NCI-H226 (cell line): ENCODE results near the gene COL6A3.

ENCODE experiments used
- DNase-seq: peaks from one replicate; pipeline ENCODE4 v3.0.0-alpha.2; 2015

Gene COL6A3, protein sequence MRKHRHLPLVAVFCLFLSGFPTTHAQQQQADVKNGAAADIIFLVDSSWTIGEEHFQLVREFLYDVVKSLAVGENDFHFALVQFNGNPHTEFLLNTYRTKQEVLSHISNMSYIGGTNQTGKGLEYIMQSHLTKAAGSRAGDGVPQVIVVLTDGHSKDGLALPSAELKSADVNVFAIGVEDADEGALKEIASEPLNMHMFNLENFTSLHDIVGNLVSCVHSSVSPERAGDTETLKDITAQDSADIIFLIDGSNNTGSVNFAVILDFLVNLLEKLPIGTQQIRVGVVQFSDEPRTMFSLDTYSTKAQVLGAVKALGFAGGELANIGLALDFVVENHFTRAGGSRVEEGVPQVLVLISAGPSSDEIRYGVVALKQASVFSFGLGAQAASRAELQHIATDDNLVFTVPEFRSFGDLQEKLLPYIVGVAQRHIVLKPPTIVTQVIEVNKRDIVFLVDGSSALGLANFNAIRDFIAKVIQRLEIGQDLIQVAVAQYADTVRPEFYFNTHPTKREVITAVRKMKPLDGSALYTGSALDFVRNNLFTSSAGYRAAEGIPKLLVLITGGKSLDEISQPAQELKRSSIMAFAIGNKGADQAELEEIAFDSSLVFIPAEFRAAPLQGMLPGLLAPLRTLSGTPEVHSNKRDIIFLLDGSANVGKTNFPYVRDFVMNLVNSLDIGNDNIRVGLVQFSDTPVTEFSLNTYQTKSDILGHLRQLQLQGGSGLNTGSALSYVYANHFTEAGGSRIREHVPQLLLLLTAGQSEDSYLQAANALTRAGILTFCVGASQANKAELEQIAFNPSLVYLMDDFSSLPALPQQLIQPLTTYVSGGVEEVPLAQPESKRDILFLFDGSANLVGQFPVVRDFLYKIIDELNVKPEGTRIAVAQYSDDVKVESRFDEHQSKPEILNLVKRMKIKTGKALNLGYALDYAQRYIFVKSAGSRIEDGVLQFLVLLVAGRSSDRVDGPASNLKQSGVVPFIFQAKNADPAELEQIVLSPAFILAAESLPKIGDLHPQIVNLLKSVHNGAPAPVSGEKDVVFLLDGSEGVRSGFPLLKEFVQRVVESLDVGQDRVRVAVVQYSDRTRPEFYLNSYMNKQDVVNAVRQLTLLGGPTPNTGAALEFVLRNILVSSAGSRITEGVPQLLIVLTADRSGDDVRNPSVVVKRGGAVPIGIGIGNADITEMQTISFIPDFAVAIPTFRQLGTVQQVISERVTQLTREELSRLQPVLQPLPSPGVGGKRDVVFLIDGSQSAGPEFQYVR (N-terminal part only)

DNA sequence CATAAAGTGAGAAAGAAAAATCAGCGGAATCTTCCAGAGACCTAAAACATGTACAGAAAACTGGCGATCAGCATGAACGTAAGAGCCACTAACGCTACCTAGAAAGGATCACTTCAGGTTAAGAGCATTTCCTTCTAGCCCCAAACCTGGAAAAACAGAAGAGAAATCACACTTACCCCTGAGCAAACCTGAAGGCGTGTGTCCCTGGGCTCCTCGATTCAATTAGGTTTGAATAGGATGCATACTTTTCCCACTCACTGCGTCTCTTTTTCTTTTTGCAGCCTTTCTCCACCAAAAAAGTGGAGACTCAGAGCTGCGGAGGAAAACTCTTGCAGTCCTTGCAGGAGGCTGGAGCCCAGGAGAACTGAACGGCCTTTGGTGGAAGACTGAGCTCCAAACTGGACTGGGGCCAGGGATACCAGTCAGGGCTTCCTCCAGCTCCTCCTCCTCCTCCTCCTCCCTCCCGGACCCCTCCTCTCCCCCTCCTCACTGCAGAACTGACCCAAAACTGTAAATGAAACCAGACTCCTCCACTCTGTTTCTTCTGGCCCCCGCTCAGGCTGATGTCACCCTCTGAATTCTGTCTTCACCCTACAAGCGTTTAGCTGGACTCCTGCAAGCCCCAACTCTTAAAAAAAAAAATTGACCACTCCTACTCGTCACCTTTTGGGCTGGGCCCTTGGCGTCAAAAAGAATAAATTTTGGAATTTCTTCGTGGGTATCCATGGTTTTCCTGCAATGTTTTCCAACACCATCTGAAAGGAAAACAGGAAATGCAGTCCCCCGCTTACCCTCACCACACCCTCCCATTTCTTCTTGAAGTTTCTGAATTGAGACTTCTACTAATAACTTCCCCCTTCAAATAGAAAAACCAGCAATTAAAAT, at the start of gene COL6A3:
TSS of gene COL6A3 (minus strand) at position 388 of the 885 bp plus-strand sequence. CDS start 17,347 bp downstream, outside the sequence.
- no peak for DNase-seq

DNA sequence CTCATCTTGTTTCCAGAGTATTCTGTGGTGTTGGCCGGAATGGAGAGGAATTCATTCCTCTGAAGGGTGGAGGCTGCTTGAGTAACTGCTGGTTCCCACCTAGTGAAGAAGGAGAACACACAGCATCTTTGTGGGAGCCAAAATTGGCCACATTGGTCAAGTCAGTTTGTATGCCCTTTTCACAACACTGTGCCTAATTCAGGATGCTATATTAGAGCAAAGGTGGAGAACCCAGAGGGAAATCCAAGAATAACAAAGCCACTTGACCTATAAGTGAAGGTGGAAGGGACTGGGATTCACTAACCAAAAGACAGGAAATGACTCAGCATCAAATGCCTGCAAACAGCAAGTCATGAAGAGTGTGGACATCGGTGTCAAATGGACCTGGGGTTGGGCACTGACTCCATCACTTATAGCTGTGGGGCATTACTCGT, 45.8 kb upstream of the COL6A3 start:
- DNase-seq, result peak; percentile 60

DNA sequence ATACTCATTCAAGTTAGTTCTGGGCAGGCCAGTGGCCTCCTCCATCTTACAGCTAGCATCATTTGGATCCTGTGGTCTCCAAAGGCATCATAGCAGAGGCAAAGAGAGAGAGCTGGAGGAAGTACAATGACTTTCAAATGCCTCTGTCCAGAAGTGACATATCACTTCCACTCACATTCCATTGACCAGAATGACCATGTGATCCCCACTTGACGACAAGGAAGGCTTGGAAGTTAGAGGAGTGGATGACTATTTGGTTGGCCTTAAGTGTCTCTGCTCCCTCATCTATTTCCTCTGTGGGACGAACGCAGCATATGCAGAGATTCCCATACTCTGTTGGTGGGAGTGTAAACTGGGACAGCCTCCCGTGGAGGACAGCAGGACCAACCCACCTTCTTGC, 45.3 kb upstream of the COL6A3 start:
- no peak for DNase-seq

DNA sequence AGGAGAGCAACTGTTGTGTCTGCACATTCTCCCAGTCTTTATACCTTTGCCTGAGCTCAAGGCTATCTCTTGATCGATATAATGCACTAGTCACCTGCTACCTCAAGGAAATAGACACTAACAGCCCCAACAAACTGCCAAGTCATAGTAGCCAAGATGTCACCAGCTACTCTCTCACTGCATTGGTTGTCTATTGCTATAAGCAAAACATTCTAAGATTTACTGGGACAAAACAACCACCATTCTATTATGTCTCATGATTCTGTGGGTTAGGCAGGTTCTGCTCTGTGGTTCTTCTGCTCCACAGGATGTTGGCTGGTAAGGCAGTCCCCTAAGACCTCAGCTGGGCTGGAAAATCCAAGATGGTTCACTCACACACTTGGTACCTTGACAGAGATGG, 44.6 kb upstream of the COL6A3 start:
- no peak for DNase-seq

DNA sequence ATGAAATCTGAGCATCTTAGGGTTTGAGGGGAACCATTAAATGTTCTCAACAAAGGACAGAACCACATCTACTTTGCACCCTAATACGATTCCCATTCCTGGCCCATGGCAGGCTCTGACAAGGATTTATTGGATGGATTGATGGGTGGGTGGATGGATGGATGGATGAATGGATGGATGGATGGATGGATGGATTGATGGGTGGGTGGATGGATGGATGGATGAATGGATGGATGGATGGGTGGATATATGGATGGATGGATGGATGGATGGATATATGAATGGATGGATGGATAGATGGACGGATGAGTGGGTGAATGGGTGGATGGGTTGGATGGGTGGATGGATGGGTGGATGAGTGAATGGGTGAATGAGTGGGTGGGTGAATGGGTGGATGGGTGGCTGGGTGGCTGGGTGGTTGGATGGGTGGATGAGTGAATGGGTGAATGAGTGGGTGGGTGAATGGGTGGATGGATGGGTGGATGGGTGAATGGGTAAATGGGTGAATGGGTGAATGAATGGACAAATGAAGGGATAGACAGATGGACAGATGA, 43.5 kb upstream of the COL6A3 start:
- DNase-seq, result no peak

DNA sequence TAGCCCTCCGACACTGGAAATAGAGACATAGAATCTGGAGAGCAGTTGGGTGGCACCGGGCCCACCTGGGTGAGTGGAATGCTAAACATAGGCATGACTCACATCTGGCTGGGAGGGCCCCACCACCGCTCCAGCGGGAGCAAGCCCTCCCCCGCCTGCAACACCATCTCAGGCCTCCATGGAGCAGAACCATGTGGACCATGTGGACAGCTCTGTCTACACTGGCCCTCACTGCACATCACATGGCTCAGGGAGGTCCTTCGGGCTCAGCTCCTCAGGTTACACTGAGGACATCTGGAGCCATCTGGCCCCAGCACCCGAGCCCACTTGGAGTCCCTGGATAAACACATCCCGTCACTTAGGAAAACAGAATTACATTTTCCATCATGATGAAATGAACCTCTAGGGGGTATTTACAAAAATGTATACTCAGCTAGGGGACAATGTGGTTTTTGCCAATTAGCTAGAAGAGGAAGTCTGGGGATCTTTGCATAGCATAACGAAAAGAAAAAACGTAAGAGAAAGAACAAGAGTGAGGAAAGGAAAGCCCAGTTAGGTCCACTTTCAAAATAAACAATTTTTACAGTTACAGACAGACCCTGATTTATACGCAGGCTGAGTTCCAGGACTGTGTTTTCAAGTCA, 42.4 kb upstream of the COL6A3 start:
- DNase-seq, result no peak

DNA sequence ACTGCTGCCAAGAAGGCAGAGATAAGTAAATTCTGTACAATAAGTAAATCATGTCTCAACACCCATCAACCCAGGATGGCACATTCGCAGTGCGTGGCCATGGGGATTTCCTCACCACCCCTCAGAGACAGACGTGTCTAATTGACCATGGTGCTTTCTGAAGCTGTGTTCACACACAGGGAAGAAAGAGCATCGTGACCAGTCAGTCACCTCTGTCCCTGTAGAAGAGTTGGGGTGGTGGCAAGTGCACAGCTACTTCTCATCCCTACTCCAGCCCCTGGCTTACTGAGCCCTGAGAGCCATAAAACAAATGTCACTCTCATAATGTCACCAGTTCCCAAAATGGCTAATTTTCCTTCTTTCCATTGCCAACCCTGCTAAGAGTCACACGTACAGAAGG, 41.8 kb upstream of the COL6A3 start:
- no peak for DNase-seq

DNA sequence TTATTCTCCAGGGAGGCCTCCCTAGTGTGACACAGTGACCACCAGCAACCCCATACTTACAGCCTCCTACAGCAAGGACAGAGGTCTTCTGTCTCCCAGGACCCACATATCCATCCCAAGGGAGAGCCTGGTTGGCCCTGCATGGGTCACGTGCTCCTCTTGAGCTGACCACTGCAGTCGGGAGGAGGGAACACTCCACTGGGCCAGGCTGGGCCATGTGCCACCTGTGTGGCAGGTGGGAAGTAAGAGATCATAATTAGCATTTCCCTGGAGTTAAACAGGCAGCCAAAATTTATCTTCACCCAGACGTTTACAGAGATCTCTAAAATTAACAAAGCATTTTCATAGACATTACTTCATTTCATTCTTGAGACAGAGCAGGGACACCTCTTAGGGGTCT, 39.7 kb upstream of the COL6A3 start:
- DNase-seq, result no peak

DNA sequence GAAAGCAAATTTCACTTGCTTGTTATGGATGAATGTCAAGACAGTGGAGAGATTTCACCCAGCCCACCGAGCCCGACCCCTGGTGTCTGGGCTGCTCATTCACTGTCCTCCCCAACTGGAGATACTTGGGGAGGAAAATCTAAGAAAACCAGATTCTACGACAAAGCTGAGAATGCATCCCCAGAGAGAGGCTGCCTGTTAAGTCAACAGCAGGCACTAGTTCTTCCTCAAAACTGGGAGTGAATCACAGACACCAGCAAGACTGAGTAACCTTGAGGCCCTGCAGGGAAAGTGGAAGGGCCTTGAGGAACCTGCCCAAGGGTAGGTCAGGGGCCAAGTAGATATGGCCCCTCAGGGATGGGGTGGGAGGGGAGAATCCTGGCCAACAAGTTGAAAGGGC, 38.9 kb upstream of the COL6A3 start:
- DNase-seq, result no peak

DNA sequence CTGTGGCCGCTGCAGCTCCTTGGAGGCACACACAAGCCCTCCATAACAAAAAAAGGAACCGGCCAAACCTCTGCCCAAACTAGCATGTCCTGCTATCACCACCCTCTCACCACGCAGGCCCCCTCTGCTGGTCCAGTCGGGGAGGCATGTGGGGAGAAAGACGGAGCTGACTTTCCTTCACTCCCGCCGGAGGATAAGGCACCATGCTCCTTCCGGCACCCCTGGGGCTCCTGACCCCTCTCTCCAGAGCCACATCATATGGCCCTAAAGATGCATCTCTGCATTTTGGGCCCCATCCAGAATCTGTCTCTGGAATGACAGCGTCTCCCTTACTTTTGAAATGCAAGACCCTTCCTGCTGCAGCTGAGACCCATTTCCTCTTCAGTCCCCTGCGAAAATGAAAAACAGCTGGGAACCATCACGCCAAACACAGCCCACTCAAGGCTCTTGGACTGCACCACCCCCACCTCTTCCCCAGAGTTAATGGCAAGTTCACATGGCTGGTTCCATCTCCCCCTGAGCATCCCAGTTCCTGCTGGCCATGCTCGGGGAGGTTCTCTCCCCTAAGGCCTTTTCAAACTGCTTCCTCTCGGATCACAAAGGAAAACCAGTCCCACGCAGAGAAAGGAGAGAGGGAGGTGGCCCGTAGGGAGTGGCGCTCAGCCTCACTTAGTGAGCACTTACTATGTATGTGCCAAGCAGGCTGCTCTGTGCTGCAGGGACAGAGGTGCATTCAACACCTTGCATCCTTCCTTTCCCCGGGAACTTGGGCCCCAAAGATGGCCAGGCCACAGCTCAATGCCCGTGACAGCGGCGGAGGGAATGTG, 37.9 kb upstream of the COL6A3 start:
- DNase-seq, result no peak

DNA sequence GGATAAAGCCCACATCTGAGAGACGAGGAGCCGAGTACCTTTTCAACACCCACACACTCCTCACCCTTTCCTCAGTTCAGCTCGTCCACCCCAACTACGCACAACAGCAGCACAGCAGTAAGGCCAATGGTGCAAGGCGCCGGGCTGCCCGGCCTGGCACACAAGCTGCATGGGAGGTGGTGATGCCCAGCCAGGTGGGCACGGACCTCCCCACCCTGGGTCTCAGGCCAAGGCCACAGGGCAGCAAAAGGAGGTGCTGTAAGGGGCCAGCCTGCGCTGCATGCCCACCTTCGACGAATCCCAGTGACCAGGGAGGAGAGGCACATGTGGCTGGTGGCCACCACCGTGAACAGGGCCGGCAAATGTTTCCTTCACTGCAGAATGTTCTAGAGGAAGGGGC, 36.6 kb upstream of the COL6A3 start:
- no peak for DNase-seq

DNA sequence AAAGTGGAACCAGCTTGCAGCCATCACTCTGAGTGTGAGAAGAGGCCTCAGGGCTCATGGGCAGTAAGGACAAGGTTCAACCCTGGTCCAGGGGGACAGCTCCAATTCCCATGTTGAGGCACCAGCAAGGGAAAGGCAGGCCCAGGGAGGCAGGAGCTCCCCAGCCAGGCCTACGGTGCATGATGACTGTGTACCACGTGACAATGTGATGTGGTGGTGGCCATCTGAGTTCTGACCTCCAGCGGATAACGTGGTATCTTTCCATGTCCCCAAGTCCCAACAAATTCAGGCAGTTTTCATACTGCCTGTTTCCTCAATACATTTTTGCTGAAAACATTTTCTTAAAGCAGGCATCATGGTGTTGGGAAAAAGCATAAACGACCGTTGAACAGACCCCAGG, 36.1 kb upstream of the COL6A3 start:
- no peak for DNase-seq

DNA sequence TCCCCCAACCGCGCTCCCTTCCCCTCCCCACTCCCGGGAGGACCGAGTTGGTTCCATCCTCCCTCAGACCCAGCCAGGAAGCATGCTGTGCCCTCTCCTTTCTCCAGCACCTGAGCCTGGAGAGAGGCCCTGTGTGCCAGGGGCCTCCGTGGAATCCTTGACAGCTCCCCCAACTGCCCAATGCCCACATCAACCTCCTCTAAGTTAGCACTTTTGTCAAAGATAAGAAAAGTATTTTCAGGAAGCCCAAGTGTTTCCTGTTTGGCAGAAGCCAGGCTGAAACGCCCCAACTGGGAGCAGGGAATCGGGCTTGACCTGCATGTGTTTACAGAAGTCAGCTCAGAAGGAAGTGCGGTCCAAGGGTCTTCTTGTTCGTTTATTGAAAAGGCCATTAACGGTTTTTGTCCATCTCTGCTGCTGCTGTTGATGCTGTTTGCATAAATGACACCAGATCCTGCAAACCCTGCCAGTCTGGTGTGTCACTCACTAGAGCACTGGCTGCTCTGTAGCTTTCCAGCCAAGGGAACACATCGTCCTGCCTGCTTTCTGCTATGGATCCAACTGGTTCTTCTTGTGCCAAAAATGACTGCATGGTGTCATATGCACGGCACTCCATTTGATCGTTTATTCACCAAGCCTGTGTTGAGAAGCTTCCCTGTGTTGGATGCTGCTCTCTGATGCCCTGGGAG, 35.4 kb upstream of the COL6A3 start:
- DNase-seq, result peak; percentile 79

DNA sequence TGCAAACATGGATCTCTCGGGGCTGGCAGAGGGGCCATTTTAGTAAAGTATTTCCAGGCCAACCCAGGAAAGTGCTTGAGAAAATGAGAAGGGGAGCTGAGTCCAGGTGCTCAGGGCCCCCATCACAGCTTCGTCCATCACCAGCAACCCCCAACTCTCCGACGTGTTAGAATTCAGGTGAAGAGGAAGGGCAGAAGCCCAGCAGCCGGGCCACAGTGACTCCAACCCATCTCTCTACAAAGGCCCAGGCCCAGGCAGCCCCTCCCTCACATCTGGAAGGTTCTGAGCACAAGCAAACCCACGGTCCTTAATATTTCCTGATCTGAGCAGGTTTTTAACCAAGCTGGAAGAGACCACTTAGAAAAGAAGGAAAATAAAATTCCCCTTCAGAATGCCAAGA, 34.7 kb upstream of the COL6A3 start:
- no peak for DNase-seq

DNA sequence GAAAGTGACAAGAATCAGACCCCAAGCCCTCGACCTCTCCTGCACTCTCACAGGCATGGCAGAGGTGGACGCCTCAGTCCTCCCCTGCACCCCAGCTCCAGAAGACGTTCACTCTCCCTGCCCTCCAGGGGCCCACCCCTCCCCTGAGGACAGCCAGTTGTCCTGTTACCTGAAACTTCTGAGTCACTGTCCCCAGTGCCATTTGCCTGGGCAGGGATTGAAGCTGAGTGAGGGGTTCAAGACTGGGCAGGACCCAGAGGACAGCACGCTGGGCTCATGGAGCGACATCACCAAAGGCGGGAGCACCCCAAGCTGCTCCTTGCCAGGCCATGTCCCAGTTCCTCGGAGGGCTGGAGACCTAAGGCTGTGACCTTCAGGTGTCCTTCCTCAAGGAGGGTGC, 34.2 kb upstream of the COL6A3 start:
- no peak for DNase-seq

DNA sequence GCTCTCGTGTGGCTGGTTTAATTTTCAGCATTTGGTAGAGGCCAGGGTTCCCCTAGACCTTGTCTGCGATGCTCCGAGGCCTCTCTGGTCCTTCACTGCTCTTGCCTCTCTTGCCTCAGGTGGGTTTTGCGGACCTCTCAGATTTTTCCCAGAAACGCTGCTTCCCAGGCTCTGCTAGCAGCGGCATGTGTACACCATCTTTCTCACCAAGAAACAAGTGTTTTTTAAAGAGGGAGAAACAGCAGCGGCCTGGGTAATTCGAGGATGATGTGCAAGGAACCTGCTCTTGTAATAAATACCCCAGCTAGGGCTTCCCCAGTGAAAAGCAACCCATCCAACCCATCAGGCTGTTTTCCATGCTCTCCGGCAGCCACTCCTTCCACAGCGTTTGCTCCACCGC, 33.5 kb upstream of the COL6A3 start:
- no peak for DNase-seq

DNA sequence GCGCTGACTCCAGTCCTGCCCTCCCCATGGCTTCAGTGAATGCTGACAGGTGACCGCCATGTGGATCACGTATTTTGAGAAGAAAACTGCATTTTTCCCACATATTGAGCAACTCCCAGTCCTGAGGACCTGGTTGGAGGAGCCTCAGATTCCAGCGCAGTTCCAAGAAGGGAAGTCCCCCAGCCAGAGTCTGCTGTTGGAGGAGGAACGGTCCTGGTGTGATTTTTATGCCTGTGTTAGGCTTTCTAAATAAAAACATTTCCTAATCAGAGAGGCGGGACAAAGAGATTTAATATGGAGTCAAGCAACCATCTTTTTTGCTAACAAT, 32.3 kb upstream of the COL6A3 start:
- DNase-seq, result no peak

DNA sequence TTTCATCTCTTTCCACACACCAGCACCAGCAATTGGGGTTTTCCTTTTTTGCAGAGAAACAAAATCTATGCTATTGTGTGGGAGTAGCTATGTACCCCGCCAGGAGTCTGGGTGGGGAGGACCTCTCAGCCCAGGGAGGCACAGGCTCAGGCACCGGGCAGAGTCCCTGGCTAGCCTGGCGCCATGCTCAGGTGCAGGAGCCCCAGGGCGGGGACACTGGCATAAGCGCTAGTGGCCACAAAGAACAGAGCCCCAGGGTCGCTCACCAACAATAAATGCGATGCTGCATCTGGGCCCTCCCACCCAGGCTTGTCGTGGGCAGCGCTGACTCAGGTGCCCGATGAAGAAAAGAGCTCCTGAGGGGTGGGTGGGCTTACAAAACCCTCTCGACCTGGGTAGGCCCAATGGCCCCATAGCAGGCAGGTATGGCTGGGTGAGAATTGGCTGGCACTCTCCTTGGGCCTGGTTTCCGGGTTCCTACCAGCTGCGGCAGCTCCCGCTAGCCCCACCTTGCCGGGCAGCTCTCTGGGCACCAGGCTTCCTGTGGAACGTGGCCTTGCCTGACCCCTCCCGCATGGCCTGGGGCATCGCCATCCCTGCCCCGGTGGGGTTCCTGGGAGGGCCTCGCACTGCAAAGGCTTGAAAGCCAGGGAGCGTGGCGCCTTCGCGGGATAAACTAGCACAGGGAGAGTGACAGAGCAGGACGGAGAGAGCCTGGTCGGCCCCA, 31.8 kb upstream of the COL6A3 start:
- no peak for DNase-seq

DNA sequence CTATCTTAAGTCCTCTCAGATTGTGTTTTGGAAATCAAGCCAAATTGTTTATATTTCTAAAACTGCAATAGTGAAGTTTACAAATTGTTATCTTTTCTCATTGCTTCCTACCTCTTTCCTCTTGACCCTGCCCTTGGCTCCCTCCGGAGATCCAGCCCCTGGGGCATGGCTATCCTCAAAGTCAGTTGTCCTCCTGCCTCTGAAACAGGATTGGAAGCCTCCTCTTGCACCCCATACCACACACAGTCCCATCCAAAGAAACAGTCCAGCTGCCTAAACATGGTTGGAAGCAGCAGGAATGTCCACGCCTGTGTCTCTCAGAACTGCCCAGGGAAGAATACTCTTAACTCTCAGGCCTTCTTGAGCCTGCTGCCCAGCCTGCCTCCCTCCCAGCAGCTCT, 30.1 kb upstream of the COL6A3 start:
- no peak for DNase-seq
